Lower lobe of right lung (tissue), 2 donors: ENCODE measurements around the gene ADGRL3. TPM values are rescaled to one million over a fixed set of nuclear protein-coding genes. Genes with fewer than 3 reads are reported as not detected.

ENCODE experiments used
- ATAC-seq, 2 donors: fragments of 200-7000 bp; cut with Tn5 transposase; one replicate each; pipeline ENCODE4 v1.9.1; 2020 to 2022; ENCODE audit warnings: mild to moderate bottlenecking in 2 of 2, moderate library complexity in 2 of 2
- DNase-seq: peaks from one replicate; pipeline ENCODE4 v3.0.0-alpha.2; 2020
- H3K27ac ChIP-seq: fragments of 200-600 bp; one replicate; pipeline ENCODE4 v1.8.0; 2022
- H3K27me3 ChIP-seq: fragments of 200-600 bp; one replicate; pipeline ENCODE4 v1.8.0; 2022; ENCODE audit warnings: low read depth
- H3K36me3 ChIP-seq: fragments of 200-600 bp; one replicate; pipeline ENCODE4 v1.8.0; 2022; ENCODE audit warnings: mild to moderate bottlenecking
- H3K4me1 ChIP-seq: fragments of 200-600 bp; one replicate; pipeline ENCODE4 v1.8.0; 2022
- H3K4me3 ChIP-seq: fragments of 200-600 bp; one replicate; pipeline ENCODE4 v1.8.0; 2022; ENCODE audit warnings: mild to moderate bottlenecking
- H3K9me3 ChIP-seq: fragments of 200-600 bp; one replicate; pipeline ENCODE4 v1.8.0; 2022
- intact Hi-C: fragments of 100-400 bp; cut with DNase I; formaldehyde crosslinking; loops from one replicate; pipeline ENCODE4 v1.11.0; 2022
- total RNA-seq: library from RNA; stranded (reverse); fragmentation: NEBNext Ultra II Directional; extraction: Animal tissue kit (Norgen Biotek cat#: 25700); gene quantifications from one replicate; pipeline ENCODE4 v1.2.1, GENCODE V29; 2021
- TF ChIP-seq, protein P1 (sequence below): fragments of 200-600 bp; IDR thresholded peaks from one replicate; pipeline ENCODE4 v1.8.0; 2022; ENCODE audit warnings: antibody characterized with exemption, mild to moderate bottlenecking
- donor health status: DM: no; HTN: yes; CAD: no; lungs with severe emphysema.

Gene ADGRL3
- total RNA-seq, 1 donor from 2014 or later: 6.0 TPM

GRCh38 chr4:61992351-61992750 is 792.2 kb downstream of the ADGRL3 start:
- DNase-seq (no peak), ATAC-seq (no peak)
- Histone ChIP-seq H3K4me3 (no peak overlapping the region), H3K4me1 (no peaks in the 10 kb centered on the region), H3K36me3 (no peaks in the 10 kb centered on the region), H3K9me3 (no peaks in the 10 kb centered on the region), H3K27ac (no peak overlapping the region), H3K27me3 (no peaks in the 10 kb centered on the region)
- intact Hi-C loops: no loop called here
- TF ChIP-seq, protein P1, sequence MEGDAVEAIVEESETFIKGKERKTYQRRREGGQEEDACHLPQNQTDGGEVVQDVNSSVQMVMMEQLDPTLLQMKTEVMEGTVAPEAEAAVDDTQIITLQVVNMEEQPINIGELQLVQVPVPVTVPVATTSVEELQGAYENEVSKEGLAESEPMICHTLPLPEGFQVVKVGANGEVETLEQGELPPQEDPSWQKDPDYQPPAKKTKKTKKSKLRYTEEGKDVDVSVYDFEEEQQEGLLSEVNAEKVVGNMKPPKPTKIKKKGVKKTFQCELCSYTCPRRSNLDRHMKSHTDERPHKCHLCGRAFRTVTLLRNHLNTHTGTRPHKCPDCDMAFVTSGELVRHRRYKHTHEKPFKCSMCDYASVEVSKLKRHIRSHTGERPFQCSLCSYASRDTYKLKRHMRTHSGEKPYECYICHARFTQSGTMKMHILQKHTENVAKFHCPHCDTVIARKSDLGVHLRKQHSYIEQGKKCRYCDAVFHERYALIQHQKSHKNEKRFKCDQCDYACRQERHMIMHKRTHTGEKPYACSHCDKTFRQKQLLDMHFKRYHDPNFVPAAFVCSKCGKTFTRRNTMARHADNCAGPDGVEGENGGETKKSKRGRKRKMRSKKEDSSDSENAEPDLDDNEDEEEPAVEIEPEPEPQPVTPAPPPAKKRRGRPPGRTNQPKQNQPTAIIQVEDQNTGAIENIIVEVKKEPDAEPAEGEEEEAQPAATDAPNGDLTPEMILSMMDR: no peak

GRCh38 chr4:61994036-61994435 is 793.9 kb downstream of the ADGRL3 start:
- intact Hi-C loops: no loop called here
- no peaks in the 10 kb centered on the region for H3K4me1 ChIP-seq
- TF ChIP-seq, protein P1: no peak
- no peaks in the 10 kb centered on the region for H3K9me3 ChIP-seq
- no peak overlapping the region for H3K27ac ChIP-seq
- H3K4me3 ChIP-seq: no peak overlapping the region
- no peaks in the 10 kb centered on the region for H3K36me3 ChIP-seq
- ATAC-seq (no peak), DNase-seq (no peak)
- H3K27me3 ChIP-seq: no peaks in the 10 kb centered on the region

- ATAC-seq: no peak
- intact Hi-C loops: no loop called here
- Histone ChIP-seq H3K27me3 (no peaks in the 10 kb centered on the region), H3K9me3 (no peaks in the 10 kb centered on the region), H3K4me1 (no peaks in the 10 kb centered on the region), H3K27ac (no peak overlapping the region), H3K36me3 (no peaks in the 10 kb centered on the region), H3K4me3 (no peak overlapping the region)
- no peak for DNase-seq
- TF ChIP-seq, protein P1: no peak
These were observed 795.7 kb downstream of the ADGRL3 start for GRCh38 chr4:61995717-61996340.

DNA sequence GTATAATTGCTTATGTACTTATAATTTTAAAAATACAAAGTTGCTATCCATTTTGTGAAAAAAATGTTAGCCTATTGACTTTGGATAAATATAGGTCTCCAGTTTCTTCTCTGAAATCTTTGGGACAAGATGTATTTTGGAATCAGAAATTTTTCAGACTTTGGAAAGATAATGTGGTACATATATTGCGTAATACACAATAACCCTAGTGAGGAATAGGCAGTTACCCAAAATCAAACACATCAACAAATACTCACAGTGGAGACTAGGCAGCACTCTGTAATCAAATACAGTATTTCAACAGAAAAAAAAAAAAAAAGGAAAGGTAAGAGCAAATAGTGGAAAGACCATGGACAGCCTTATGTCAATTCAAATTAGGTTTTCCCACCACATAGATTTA is 796.8 kb downstream of the ADGRL3 start:
- no peak for DNase-seq
- H3K4me3 ChIP-seq: no peak overlapping the region
- TF ChIP-seq, protein P1: no peak
- ATAC-seq: no peak
- intact Hi-C loops: no loop called here
- H3K4me1 ChIP-seq: no peaks in the 10 kb centered on the region
- H3K36me3 ChIP-seq: no peaks in the 10 kb centered on the region
- no peaks in the 10 kb centered on the region for H3K9me3 ChIP-seq
- H3K27ac ChIP-seq: no peak overlapping the region
- H3K27me3 ChIP-seq: no peaks in the 10 kb centered on the region

DNA sequence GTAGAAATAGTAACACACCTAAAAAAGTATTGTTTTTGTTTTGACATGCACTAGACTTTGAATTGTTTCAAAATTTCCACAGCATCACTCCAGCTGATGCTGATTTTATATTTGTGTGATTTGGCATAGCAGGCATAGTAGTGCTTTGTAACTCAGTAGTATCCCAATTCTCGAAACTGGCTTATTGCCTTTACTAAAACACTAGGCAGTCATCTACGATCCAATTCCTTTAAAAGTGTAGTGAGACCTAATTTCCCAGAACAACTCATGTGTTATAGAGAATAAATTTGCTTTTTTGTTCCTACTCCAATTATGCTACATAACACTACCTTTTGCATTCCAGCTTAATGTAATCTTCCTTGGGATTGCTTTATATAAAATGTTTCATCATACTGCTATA is 797.7 kb downstream of the ADGRL3 start:
- Histone ChIP-seq H3K9me3 (no peaks in the 10 kb centered on the region), H3K27me3 (no peaks in the 10 kb centered on the region), H3K4me1 (no peaks in the 10 kb centered on the region), H3K27ac (no peak overlapping the region), H3K36me3 (no peaks in the 10 kb centered on the region), H3K4me3 (no peak overlapping the region)
- DNase-seq (no peak), ATAC-seq (no peak)
- intact Hi-C loops: no loop called here
- TF ChIP-seq, protein P1: no peak
